H1 (cell line): ENCODE results near the gene GSK3B. TPM values are rescaled to one million over a fixed set of nuclear protein-coding genes. Genes with fewer than 3 reads are reported as not detected.

Experiments used
- CTCF ChIA-PET: fragments of 300-600 bp; sonication (Branson Sonifier 250); formaldehyde crosslinking; loops from one replicate; lab custom pipeline; 2021; ENCODE audit not compliant: partially characterized antibody; lab: Charles Lee
- POLR2A ChIA-PET: fragments of 300-600 bp; sonication (Branson Sonifier 250); formaldehyde crosslinking; loops from one replicate; lab custom pipeline; 2021; ENCODE audit warnings: inconsistent platforms; ENCODE audit not compliant: partially characterized antibody; lab: Charles Lee
- DNase-seq, 2 experiments: peaks; one replicate each; pipeline versions ENCODE4 v3.0.0 to v3.0.0-alpha.2; 2010 to 2022; ENCODE audit warnings: low spot score in 2 of 2, low read depth in 1 of 2, mixed read lengths in 1 of 2
- FAIRE-seq: peaks from 2 replicates; lab custom pipeline; 2011; peaks lifted over from hg19 to GRCh38; lab: Jason Lieb, UNC
- H2AFZ ChIP-seq: 2 replicates; pipeline ENCODE4 v1.8.1; 2012; ENCODE audit warnings: low read length, inconsistent platforms
- H2AK5ac ChIP-seq: 2 replicates; pipeline ENCODE4 v1.6.1; 2013; ENCODE audit warnings: low read depth, low read length
- H2BK120ac ChIP-seq: replicated peaks from 2 replicates; pipeline ENCODE3; 2013; ENCODE audit warnings: low read depth, low read length, inconsistent platforms
- H2BK12ac ChIP-seq: 2 replicates; pipeline ENCODE4 v1.6.1; 2013; ENCODE audit warnings: low read depth, low read length
- H2BK15ac ChIP-seq: 2 replicates; pipeline ENCODE4 v1.6.1; 2013; ENCODE audit warnings: low read length
- H2BK20ac ChIP-seq: 2 replicates; pipeline ENCODE4 v1.6.1; 2013; ENCODE audit warnings: low read length
- H2BK5ac ChIP-seq: 2 replicates; pipeline ENCODE4 v1.6.1; 2013; ENCODE audit warnings: low read depth, low read length
- H3K14ac ChIP-seq: 2 replicates; pipeline ENCODE4 v1.6.1; 2013; ENCODE audit warnings: inconsistent platforms; ENCODE audit not compliant: insufficient read length
- H3K18ac ChIP-seq: 2 replicates; pipeline ENCODE4 v1.6.1; 2013; ENCODE audit warnings: low read length; ENCODE audit errors: extremely low read depth
- H3K23ac ChIP-seq: 2 replicates; pipeline ENCODE4 v1.6.1; 2013; ENCODE audit warnings: inconsistent platforms; ENCODE audit not compliant: insufficient read length
- H3K23me2 ChIP-seq: 2 replicates; pipeline ENCODE4 v1.6.1; 2013; ENCODE audit warnings: low read depth, low read length
- H3K27ac ChIP-seq: 2 replicates; pipeline ENCODE4 v1.6.1; 2011; ENCODE audit warnings: low read depth, low read length, inconsistent platforms
- H3K27me3 ChIP-seq, 4 experiments: replicated peaks in 1 of 4; 1 replicate in 1 of 4; 2 replicates in 3 of 4; pipeline versions ENCODE4 v1.6.1 to v1.8.1; 2011 to 2013; ENCODE audit warnings: low read length in 3 of 4, mild to moderate bottlenecking in 3 of 4, inconsistent platforms in 2 of 4, mixed read lengths in 2 of 4, moderate library complexity in 1 of 4; ENCODE audit not compliant: control insufficient read depth in 3 of 4, insufficient read depth in 3 of 4; ENCODE audit errors: extremely low read depth in 1 of 4
- H3K36me3 ChIP-seq, 4 experiments: 2 replicates each; pipeline versions ENCODE4 v1.6.1 to v1.8.1; 2011 to 2013; ENCODE audit warnings: mild to moderate bottlenecking in 4 of 4, low read length in 3 of 4, moderate library complexity in 2 of 4, control low read depth in 1 of 4, inconsistent platforms in 1 of 4; ENCODE audit not compliant: insufficient read depth in 4 of 4, control insufficient read depth in 2 of 4
- H3K4ac ChIP-seq: replicated peaks from 2 replicates; pipeline ENCODE3; 2013; ENCODE audit warnings: low read length, low read depth, mixed read lengths, inconsistent platforms; ENCODE audit not compliant: insufficient read length
- H3K4me1 ChIP-seq, 4 experiments: replicated peaks in 1 of 4; 1 replicate in 1 of 4; 2 replicates in 3 of 4; pipeline versions ENCODE4 v1.6.1 to v1.8.1; 2011 to 2013; ENCODE audit warnings: low read length in 3 of 4, inconsistent platforms in 2 of 4, mixed read lengths in 1 of 4; ENCODE audit not compliant: insufficient read depth in 4 of 4, control insufficient read depth in 3 of 4
- H3K4me2 ChIP-seq, 2 experiments: 2 replicates each; pipeline versions ENCODE4 v1.6.1 to v1.8.1; 2011 to 2013; ENCODE audit warnings: low read depth in 2 of 2, low read length in 2 of 2, control low read depth in 1 of 2, inconsistent platforms in 1 of 2, mild to moderate bottlenecking in 1 of 2; ENCODE audit not compliant: insufficient read depth in 1 of 2
- H3K4me3 ChIP-seq, 4 experiments: fragments of 200-600, 300-600 bp in 1 of 4; sonication (generic), shearing (Covaris generic), sonication (Bioruptor Twin) in 1 of 4; 2 replicates each; pipeline versions ENCODE4 v1.5.1 to v1.8.1; 2011 to 2016; ENCODE audit warnings: low read length in 4 of 4, low read depth in 3 of 4, control low read depth in 2 of 4, inconsistent platforms in 2 of 4, mild to moderate bottlenecking in 2 of 4, mixed read lengths in 1 of 4, moderate library complexity in 1 of 4; ENCODE audit not compliant: insufficient read depth in 2 of 4; ENCODE audit errors: extremely low read depth in 1 of 4
- H3K56ac ChIP-seq: replicated peaks from 2 replicates; pipeline ENCODE3; 2013; ENCODE audit warnings: low read depth, mild to moderate bottlenecking, mixed read lengths, low read length, inconsistent platforms; ENCODE audit not compliant: insufficient read length
- H3K79me1 ChIP-seq: 2 replicates; pipeline ENCODE4 v1.6.1; 2013; ENCODE audit warnings: low read depth, low read length, control low read depth
- H3K79me2 ChIP-seq, 2 experiments: 2 replicates each; pipeline versions ENCODE4 v1.6.1 to v1.8.1; 2012 to 2013; ENCODE audit warnings: low read length in 2 of 2, mild to moderate bottlenecking in 2 of 2, inconsistent platforms in 1 of 2; ENCODE audit not compliant: insufficient read depth in 2 of 2, control insufficient read depth in 1 of 2
- H3K9ac ChIP-seq, 4 experiments: replicated peaks in 1 of 4; 1 replicate in 1 of 4; 2 replicates in 3 of 4; pipeline versions ENCODE4 v1.6.1 to v1.8.1; 2011 to 2013; ENCODE audit warnings: low read depth in 3 of 4, low read length in 3 of 4, control low read depth in 2 of 4, mild to moderate bottlenecking in 2 of 4, moderate library complexity in 2 of 4, inconsistent platforms in 1 of 4; ENCODE audit errors: extremely low read depth in 1 of 4
- H3K9me3 ChIP-seq, 2 experiments: 2 replicates each; pipeline versions ENCODE4 v1.6.1 to v1.8.1; 2012 to 2013; ENCODE audit warnings: mild to moderate bottlenecking in 2 of 2, moderate library complexity in 2 of 2, control low read depth in 1 of 2, inconsistent platforms in 1 of 2, low read depth in 1 of 2, low read length in 1 of 2, mixed read lengths in 1 of 2; ENCODE audit not compliant: insufficient read depth in 2 of 2
- H4K20me1 ChIP-seq, 2 experiments: replicated peaks in 1 of 2; 2 replicates each; pipeline versions ENCODE3 to v1.8.1; 2011 to 2013; ENCODE audit warnings: inconsistent platforms in 2 of 2, low read length in 2 of 2, mild to moderate bottlenecking in 1 of 2; ENCODE audit not compliant: insufficient read depth in 2 of 2, control insufficient read depth in 1 of 2
- H4K5ac ChIP-seq: 2 replicates; pipeline ENCODE4 v1.6.1; 2013; ENCODE audit warnings: low read length, low read depth, mixed read lengths, inconsistent platforms; ENCODE audit not compliant: insufficient read length
- H4K8ac ChIP-seq: 2 replicates; pipeline ENCODE4 v1.8.0; 2013; ENCODE audit warnings: mild to moderate bottlenecking, moderate library complexity, low read length, inconsistent platforms; ENCODE audit not compliant: insufficient read depth; ENCODE audit errors: extremely low read depth
- H4K91ac ChIP-seq: replicated peaks from 2 replicates; pipeline ENCODE3; 2013; ENCODE audit warnings: low read length, mixed read lengths, inconsistent platforms; ENCODE audit not compliant: insufficient read length
- RNF2 ChIP-seq: fragments of 200-900, 300-1000 bp; sonication (generic); IDR thresholded peaks from 2 replicates; pipeline ENCODE4 v1.7.1; 2016; ENCODE audit warnings: borderline replicate concordance, low read depth, mild to moderate bottlenecking, antibody characterized with exemption, low read length; ENCODE audit not compliant: poor library complexity, severe bottlenecking; ENCODE audit errors: missing control alignments
- WGBS, 2 experiments: shearing (Covaris generic) in 1 of 2; methylation state at CpG; one replicate each; pipeline versions ENCODE4 v1.1.6 to v1.1.7; 2013 to 2015; ENCODE audit warnings: low lambda C conversion rate in 2 of 2, mixed read lengths in 2 of 2, inconsistent platforms in 1 of 2, low coverage in 1 of 2, missing lambda C conversion rate in 1 of 2; ENCODE audit not compliant: insufficient replicate concordance in 2 of 2, insufficient coverage in 1 of 2, insufficient read length in 1 of 2; ENCODE audit errors: extremely low coverage in 1 of 2, missing lambda C conversion rate in 1 of 2; 5-methylcytosine and 5-hydroxymethylcytosine counted together
- polyA plus RNA-seq, 7 experiments: library from polyadenylated mRNA; depleted of rRNA in 3 of 7; stranded (reverse) in 5 of 7; unstranded in 2 of 7; fragments of >200 nt in 5 of 7; fragments of 200-250 nt in 2 of 7; gene quantifications; 1 replicate in 5 of 7; 2 replicates in 1 of 7; 4 replicates in 1 of 7; pipeline versions ENCODE4 v1.2.1 to v1.2.3, GENCODE V29; 2011 to 2013; ENCODE audit warnings: missing spikeins in 2 of 7, mixed read lengths in 2 of 7
- total RNA-seq: library from RNA; stranded (reverse); fragmentation: NEBNext Ultra II Directional; extraction: Animal tissue kit (Norgen Biotek cat#: 25700); gene quantifications from 2 replicates; pipeline ENCODE4 v1.2.1, GENCODE V29; 2021

Gene GSK3B
- total and polyA plus RNA-seq, 2 of the 8 experiments (the other 6 are each of a cell fraction or from before 2014, with no cell fraction given) = 24.2 to 50.7 TPM

DNA sequence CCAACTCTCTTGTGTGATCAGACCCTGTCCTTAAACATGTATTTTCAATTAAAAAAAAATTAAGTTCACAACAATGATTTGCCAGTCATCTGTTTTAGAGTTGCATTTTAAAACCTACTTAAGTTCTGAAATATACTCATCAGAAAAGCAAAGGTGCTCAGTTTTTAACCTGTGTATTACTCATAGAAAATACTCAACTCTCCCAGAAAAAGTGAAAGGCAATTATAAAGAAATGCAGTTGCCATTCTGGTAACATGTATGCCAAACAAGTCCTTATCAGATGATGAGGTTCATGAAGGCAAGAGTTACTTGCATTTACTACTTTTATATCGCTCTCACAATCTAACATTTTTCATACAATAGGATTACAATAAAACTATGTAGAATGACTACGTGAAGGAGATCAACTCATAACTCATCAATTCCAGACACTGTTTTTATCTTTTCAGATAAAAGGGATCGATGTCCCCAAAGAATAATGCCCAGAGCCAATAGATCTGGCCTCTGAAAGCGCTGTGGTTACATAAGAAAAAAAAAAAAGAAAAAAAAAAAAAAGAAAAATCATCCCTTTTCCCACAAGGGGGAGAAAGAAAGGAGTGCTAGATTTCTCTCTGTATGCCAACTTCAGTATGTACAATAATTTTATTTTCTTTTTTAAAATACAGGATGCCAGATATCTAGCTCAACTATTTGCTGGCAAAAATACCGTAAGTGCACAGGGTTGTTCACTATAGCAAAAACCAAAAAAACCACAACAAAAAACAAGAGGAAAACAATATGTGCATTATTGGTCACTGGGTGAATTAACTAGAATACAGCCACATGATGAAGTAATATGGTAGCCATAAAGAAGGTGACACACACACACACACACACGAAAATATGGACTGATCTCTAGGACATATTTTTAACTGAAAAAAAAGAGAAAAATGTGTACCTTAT lies 175.0 kb downstream of the GSK3B start:
- no peaks in the 10 kb centered on the region for H3K27me3 ChIP-seq
- POLR2A ChIA-PET = no interaction called here
- no peak overlapping the region for H3K27ac ChIP-seq
- no peak overlapping the region for H3K56ac ChIP-seq
- no peak overlapping the region for H4K91ac ChIP-seq
- H4K20me1 ChIP-seq = peaks cover 0 to 2% of the 10 kb centered on the region in 2 experiments
- H3K23me2 ChIP-seq = no peaks in the 10 kb centered on the region
- no peak overlapping the region for H3K9ac ChIP-seq
- no peak overlapping the region for H3K23ac ChIP-seq
- 89% methylated on average over 6 of the region's 6 CpGs; no CpG with 5 or more reads in 1 of the 2 experiments for WGBS, 2 experiments
- no peak overlapping the region for H2AFZ ChIP-seq
- H3K4ac ChIP-seq = no peak overlapping the region
- peaks cover 0 to 18% (median 4%) of the 10 kb centered on the region in 4 experiments; a peak in 3 of 8 replicates for H3K36me3 ChIP-seq
- H2BK120ac ChIP-seq = no peak overlapping the region
- H3K14ac ChIP-seq = no peak overlapping the region
- no peaks in the 10 kb centered on the region for H3K79me1 ChIP-seq
- H3K4me2 ChIP-seq = no peak overlapping the region
- H3K4me1 ChIP-seq = no peaks in the 10 kb centered on the region
- peaks cover 0 to 4% of the 10 kb centered on the region in 2 experiments; a peak in 1 of 4 replicates for H3K9me3 ChIP-seq
- H4K8ac ChIP-seq = no peak overlapping the region
- no peak overlapping the region for H2BK12ac ChIP-seq
- no peak for TF ChIP-seq RNF2
- no peak overlapping the region for H2BK5ac ChIP-seq
- H3K79me2 ChIP-seq = no peaks in the 10 kb centered on the region
- CTCF ChIA-PET = interaction anchor here (1.6 kb wide), 1 partner anchor 14 kb away, joined by 3 read pairs; no protein-coding TSS in a partner anchor
- no peak overlapping the region for H3K18ac ChIP-seq
- no peak overlapping the region for H4K5ac ChIP-seq
- no peak overlapping the region for H2AK5ac ChIP-seq
- no peak for FAIRE-seq
- H2BK20ac ChIP-seq = no peak overlapping the region
- no peak for DNase-seq
- H2BK15ac ChIP-seq = no peak overlapping the region
- no peak overlapping the region for H3K4me3 ChIP-seq
